Measurements from ENCODE around the gene HELQ.

- TF ChIP-seq CTCF (IDR thresholded peaks at IDR 0.05) (no peak), SIN3A (IDR thresholded peaks at IDR 0.05; ENCODE audit: borderline replicate concordance, insufficient read depth, low read depth, low read length) (no peak)
Measured at GRCh38 chr4:83486457-83487129, 31.0 kb upstream of the HELQ start.
